Eye (tissue), 1 donor: ENCODE data around the gene GINM1.
A peak's percentile ranks its signal among the peaks of the same experiment; 100 is the strongest.

Experiments used
- DNase-seq: peaks from one replicate; pipeline ENCODE4 v3.0.0-alpha.2; 2015

The GINM1 gene

GRCh38 chr6:149600508-149600907 lies 34.3 kb downstream of the GINM1 start:
- no peak for DNase-seq

- no peak for DNase-seq
Observed at GRCh38 chr6:149608381-149608982, 42.3 kb downstream of the GINM1 start.

GRCh38 chr6:149614337-149614736 lies 48.2 kb downstream of the GINM1 start:
- DNase-seq = no peak

- no peak for DNase-seq
Observed at GRCh38 chr6:149615805-149616204, 49.6 kb downstream of the GINM1 start.

- DNase-seq = no peak
Observed at GRCh38 chr6:149627672-149628071, 61.5 kb downstream of the GINM1 start.

- no peak for DNase-seq
Observed at GRCh38 chr6:149628875-149629510, 62.8 kb downstream of the GINM1 start.

- DNase-seq = no peak
Observed at GRCh38 chr6:149634315-149634714, 68.1 kb downstream of the GINM1 start.

- peak; percentile 13 for DNase-seq
Observed at GRCh38 chr6:149636124-149636523, 69.9 kb downstream of the GINM1 start.
